IPS-15b (cell line): ENCODE results near the gene SLC43A1.
A peak's percentile ranks its signal among the peaks of the same experiment; 100 is the strongest.

Experiments
- H3K27me3 ChIP-seq: one replicate; pipeline ENCODE4 v1.6.1; 2013; ENCODE audit warnings: low read length; ENCODE audit not compliant: control insufficient read depth, insufficient read depth
- H3K36me3 ChIP-seq: one replicate; pipeline ENCODE4 v1.6.1; 2013; ENCODE audit warnings: low read length; ENCODE audit not compliant: control insufficient read depth, insufficient read depth
- H3K4me1 ChIP-seq: one replicate; pipeline ENCODE4 v1.6.1; 2013; ENCODE audit warnings: mild to moderate bottlenecking, low read length; ENCODE audit not compliant: control insufficient read depth, insufficient read depth
- H3K4me3 ChIP-seq: one replicate; pipeline ENCODE4 v1.5.1; 2013; ENCODE audit warnings: low read depth, low read length
- H3K9ac ChIP-seq: one replicate; pipeline ENCODE4 v1.6.1; 2013; ENCODE audit warnings: low read depth, mild to moderate bottlenecking, low read length
- H3K9me3 ChIP-seq: one replicate; pipeline ENCODE4 v1.6.1; 2013; ENCODE audit warnings: mild to moderate bottlenecking, low read length; ENCODE audit not compliant: control insufficient read depth, insufficient read depth

SLC43A1 gene

DNA sequence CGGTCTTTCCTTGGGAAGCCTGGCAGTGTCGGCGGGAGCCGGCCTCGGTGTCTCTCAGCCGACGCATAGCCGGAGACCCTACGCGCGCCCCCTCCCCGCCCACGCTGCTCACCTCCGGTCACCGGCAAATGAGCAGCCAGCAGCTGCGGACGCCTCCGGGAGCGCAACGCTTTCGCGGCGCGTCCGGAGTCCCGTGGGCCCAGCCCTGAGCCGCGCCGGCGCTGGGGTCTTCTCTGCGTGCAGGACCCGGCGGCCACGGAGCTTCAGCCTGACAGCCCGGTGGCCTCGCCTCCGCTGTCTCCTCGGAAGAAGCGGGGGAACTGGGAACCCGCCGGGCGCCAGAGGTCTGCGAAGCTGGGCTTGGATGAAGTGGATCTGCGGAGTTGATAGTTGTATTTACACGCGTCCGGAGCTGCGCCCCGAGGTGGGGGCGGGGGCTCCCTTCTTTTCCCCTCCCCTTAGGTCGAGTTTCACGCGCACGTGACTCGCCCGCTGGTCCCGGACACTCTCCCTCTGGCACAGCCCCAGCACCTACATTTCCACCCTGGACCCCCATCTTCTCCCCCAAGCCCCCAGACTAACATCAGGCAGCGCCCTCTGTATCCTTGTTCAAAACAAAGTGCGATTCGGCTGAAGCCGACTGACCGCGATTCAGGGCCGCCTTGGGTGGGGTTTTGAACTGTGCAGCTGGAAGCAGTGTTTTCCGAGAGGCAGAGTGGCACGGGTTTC, at the start of gene SLC43A1:
Gene SLC43A1, minus strand, starts transcription at position 371 of the 729 bp plus-strand sequence. CDS start 1,591 bp downstream, outside the sequence.
- peaks cover 4% of the 10 kb centered on the region for H3K4me1 ChIP-seq
- H3K9me3 ChIP-seq, result no peaks in the 10 kb centered on the region
- H3K27me3 ChIP-seq, result peaks cover 27% of the 10 kb centered on the region
- H3K4me3 ChIP-seq, result peak within 1 kb of the TSS; percentile 85
- H3K9ac ChIP-seq, result peak within 1 kb of the TSS; percentile 71
- no peaks in the 10 kb centered on the region for H3K36me3 ChIP-seq

DNA sequence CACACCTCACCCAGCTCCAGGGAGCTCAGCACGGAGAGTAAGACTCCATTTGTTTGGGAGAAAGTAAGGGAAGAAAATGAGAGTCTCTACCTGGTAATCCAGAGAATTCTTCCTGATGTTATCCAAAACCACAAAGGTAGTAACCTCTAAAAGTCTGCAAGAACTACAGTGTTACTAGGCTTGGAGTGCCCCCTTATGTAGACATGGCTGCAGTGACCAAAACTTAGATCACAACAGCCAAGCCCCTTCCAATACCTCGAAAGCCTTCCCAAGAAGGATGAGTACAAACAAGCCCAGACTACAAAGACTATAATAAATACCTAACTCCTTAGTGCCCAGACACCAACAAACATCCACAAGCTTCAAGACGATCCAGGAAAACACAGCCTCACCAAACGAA, 47.1 kb upstream of the SLC43A1 start:
- Histone ChIP-seq H3K9ac (no peak overlapping the region), H3K9me3 (no peaks in the 10 kb centered on the region), H3K4me1 (peaks cover 6% of the 10 kb centered on the region), H3K27me3 (no peaks in the 10 kb centered on the region), H3K4me3 (no peak overlapping the region), H3K36me3 (no peaks in the 10 kb centered on the region)

DNA sequence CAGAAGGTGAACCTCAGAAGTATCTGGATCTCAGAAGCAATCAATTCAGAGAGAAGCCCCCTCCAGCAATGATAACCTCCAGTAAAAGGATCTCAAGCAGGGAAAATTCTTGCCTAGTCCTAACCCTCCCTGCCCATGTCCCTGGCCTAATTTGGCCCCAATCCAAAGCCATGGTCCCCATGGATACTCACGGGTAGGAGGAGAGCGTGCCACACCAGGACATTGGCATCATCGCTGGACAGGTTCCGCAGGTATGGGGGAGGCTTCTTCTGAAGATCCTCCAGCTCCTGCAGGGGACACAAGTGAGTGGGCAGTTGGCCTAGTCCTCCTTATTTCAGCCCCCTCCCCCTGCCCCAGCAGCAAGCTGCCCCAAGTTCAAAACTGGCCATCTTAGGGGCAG, 44.6 kb upstream of the SLC43A1 start:
- Histone ChIP-seq H3K9ac (no peak overlapping the region), H3K9me3 (no peaks in the 10 kb centered on the region), H3K27me3 (no peaks in the 10 kb centered on the region), H3K36me3 (no peaks in the 10 kb centered on the region), H3K4me3 (no peak overlapping the region), H3K4me1 (no peaks in the 10 kb centered on the region)

DNA sequence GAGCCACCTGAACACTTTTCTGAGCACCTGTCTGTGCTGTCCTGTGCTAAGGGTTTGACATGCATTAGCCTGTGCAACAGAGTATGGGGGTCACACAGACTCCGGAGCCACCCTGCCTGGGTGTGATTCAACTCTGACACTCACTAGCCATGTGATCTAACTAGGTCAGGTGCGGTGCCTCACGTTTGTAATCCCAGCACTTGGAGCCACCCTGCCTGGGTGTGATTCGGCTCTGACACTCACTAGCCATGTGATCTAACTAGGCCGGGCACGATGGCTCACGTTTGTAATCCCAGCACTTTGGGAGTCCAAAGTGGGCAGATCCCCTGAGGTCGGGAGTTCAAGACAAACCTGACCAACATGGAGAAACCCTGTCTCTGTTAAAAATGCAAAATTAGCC, 40.5 kb upstream of the SLC43A1 start:
- peaks cover 16% of the 10 kb centered on the region for H3K36me3 ChIP-seq
- H3K27me3 ChIP-seq, result no peaks in the 10 kb centered on the region
- H3K4me1 ChIP-seq, result no peaks in the 10 kb centered on the region
- no peak overlapping the region for H3K9ac ChIP-seq
- H3K9me3 ChIP-seq, result no peaks in the 10 kb centered on the region
- no peak overlapping the region for H3K4me3 ChIP-seq

DNA sequence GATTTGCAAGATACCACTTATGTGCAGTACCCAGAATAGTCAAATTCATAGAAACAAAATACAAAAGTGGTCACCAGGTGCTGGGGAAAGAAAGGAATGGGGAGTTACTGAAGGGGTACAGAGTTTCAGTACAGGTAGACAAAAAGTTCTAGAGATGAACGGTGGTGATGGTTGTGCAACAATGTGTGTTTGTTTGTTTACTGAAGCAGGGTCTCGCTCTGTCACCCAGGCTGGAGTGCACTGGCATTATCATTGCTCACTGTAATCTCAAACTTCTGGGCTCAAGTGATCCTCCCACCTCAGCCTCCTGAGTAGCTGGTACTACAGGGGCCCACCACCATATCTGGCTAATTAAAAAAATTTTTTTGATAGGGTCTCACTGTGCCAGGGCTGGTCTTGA, 39.9 kb upstream of the SLC43A1 start:
- Histone ChIP-seq H3K4me3 (no peak overlapping the region), H3K9ac (no peak overlapping the region), H3K36me3 (peaks cover 19% of the 10 kb centered on the region), H3K27me3 (no peaks in the 10 kb centered on the region), H3K4me1 (no peaks in the 10 kb centered on the region), H3K9me3 (no peaks in the 10 kb centered on the region)

DNA sequence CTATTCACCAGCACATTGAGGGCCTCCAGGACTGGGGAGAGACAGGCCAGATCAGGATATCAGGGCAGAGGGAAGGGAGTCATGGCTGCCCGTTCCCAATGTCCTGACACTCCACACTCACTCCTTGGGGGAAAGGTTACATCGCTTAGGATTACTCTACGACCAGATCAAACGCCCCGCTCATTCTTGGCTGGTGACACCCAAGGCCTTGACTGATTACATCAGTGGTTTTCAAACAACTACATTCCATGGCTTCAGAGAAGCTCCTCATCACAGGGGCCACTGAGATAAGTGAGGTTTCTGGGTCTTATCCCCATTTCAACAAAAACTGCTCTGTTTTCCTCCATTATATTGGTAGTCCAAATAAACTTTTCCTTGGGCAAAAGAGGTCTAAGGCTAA, 37.0 kb upstream of the SLC43A1 start:
- Histone ChIP-seq H3K4me1 (no peaks in the 10 kb centered on the region), H3K9me3 (no peaks in the 10 kb centered on the region), H3K9ac (no peak overlapping the region), H3K36me3 (peaks cover 29% of the 10 kb centered on the region), H3K4me3 (no peak overlapping the region), H3K27me3 (no peaks in the 10 kb centered on the region)

DNA sequence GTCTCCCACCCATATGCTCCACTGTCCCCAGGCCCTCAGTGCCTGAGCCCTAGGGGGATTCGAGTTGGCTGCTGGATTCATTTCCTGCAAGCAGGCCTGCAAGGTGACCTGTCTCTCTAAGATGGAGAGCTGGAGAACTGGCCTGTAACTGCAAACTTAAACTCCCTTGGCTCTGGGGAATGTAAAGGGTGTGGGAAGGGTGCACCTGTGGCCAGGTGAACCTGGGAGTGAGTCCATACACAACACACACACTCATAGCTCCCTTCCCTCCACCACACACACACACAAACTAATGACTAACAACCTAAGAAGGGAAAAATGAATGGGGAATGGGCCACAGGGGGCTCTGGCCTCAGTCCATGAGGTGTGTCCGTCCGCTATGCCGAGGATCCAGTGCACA, 36.4 kb upstream of the SLC43A1 start:
- Histone ChIP-seq H3K27me3 (no peaks in the 10 kb centered on the region), H3K4me1 (no peaks in the 10 kb centered on the region), H3K9ac (no peak overlapping the region), H3K4me3 (no peak overlapping the region), H3K36me3 (peaks cover 29% of the 10 kb centered on the region), H3K9me3 (no peaks in the 10 kb centered on the region)

DNA sequence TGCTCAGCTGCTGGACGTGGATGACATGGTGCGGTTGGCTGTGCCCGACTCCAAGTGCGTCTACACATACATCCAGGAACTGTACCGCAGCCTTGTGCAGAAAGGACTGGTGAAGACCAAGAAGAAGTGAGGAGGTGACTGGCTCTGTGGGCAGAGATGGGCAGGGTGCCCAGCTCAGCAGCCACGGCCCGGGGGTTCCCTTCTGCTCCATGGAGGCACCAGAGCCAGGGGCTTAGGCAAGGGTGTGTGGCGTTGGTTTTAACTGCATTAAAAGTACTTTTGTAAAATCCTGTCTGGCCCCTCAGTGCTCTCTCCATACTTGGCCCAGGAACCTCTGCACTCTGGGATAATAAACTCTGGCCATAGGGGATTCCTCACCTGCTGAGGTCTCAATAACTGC, 34.5 kb upstream of the SLC43A1 start:
- Histone ChIP-seq H3K4me3 (no peak overlapping the region), H3K27me3 (no peaks in the 10 kb centered on the region), H3K9ac (no peak overlapping the region), H3K4me1 (no peaks in the 10 kb centered on the region), H3K36me3 (peaks cover 29% of the 10 kb centered on the region), H3K9me3 (no peaks in the 10 kb centered on the region)

DNA sequence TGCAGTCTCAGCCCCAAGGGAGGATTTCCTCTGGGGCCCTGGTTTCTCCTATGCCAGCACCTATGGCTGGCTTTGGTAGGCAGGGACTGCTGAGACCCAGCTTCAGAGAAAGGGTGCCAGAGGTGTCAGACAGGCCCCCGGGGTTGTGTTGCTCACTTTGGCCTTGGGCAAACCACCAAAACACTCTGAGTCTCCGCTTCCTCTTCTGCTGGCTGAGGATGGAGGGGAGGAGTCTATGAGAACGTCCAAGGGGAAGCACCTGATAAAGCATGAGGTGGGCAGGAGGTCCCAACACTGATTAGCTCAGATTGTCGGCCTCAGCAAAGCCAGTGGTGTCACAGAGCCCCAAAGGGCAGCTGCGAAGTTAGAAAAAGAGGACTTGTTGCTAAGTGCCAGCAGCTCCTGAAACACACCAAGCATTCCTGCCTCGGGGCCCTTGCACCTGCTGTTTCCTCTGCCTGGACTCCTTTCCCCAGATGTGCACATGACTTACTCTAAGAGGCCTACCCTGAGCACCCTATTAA, 32.4 kb upstream of the SLC43A1 start:
- Histone ChIP-seq H3K27me3 (no peaks in the 10 kb centered on the region), H3K9ac (no peak overlapping the region), H3K4me1 (peaks cover 9% of the 10 kb centered on the region), H3K4me3 (no peak overlapping the region), H3K36me3 (peaks cover 19% of the 10 kb centered on the region), H3K9me3 (no peaks in the 10 kb centered on the region)

DNA sequence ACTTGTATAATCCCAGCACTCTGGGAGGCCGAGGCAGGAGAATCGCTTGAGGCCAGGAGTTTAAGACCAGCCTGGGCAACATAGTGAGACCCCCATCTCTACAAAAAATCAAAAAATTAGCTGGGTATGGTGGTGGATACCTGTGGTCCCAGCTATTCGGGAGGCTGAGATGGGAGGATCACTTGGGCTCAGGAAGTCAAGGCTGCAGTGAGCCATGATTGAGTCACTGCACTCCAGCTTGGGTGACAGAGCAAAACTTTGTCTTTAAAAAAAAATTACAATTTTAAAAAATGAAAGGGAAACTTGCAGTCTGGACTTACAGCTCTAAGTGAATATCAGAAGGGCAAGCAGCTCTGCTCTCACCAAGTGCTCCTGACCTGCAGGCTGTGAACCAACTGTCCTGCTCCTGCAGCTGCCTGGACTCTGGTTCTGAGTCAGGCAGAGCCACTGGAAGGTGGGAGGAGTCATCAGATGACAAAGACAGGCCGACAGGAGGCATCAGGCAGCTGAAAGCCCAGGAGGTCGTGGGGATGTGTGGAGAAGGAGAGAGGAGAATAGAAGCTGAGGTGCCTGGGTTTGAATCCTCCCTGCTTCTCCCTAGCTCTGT, 31.5 kb upstream of the SLC43A1 start:
- Histone ChIP-seq H3K36me3 (peaks cover 14% of the 10 kb centered on the region), H3K9me3 (no peaks in the 10 kb centered on the region), H3K27me3 (no peaks in the 10 kb centered on the region), H3K9ac (no peak overlapping the region), H3K4me3 (no peak overlapping the region), H3K4me1 (peaks cover 14% of the 10 kb centered on the region)

DNA sequence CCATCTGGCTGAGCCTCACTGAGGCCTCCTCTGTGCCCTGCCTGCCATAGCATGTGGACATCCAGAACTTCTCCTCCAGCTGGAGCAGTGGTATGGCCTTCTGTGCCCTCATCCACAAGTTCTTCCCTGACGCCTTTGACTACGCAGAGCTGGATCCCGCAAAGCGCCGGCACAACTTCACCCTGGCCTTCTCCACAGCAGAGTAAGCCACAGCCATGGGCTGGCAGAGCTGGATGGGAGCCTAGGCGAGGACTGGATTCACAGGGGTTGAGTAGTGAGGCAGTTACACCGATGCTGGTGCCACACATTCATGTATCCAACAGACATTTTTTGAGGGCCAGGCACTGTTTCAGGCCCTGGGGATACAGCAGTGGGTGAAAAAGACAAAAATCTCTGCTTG, 30.9 kb upstream of the SLC43A1 start:
- Histone ChIP-seq H3K27me3 (no peaks in the 10 kb centered on the region), H3K4me3 (no peak overlapping the region), H3K36me3 (peaks cover 13% of the 10 kb centered on the region), H3K9ac (no peak overlapping the region), H3K9me3 (no peaks in the 10 kb centered on the region), H3K4me1 (peaks cover 14% of the 10 kb centered on the region)

DNA sequence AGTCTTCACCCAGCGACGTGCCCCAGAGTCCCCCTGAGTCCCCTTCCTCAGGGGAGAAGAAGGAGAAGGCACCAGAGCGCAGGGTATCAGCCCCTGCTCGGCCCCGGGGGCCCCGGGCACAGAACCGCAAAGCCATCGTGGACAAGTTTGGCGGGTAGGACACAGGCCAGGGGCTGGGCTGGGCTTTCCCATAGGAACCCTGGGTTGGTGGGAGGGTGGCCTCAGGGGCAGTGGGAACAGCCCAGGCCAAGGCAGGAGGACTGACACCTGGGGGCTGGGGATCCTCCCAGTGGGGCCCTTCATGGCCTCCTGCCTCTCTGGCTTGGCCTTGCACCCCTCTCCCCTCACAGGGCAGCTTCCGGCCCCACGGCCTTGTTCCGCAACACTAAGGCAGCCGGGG, 30.4 kb upstream of the SLC43A1 start:
- H3K27me3 ChIP-seq, result no peaks in the 10 kb centered on the region
- no peaks in the 10 kb centered on the region for H3K9me3 ChIP-seq
- peaks cover 13% of the 10 kb centered on the region for H3K36me3 ChIP-seq
- peaks cover 14% of the 10 kb centered on the region for H3K4me1 ChIP-seq
- no peak overlapping the region for H3K4me3 ChIP-seq
- H3K9ac ChIP-seq, result no peak overlapping the region
